ENCODE measurements around the gene PHKA1. TPM values are rescaled to one million over a fixed set of nuclear protein-coding genes. Genes with fewer than 3 reads are reported as not detected.
"Not testable (repeated sequence)": the region's sequence is repeated elsewhere in the genome, so short reads cannot be mapped to it uniquely, and the experiment has no call there.

The PHKA1 gene
- 10 to 100 TPM in 1 of 2 donors, 1 to 10 TPM in 1; 6.7 to 10.2 TPM for total RNA-seq
- polyA plus RNA-seq (2013, experiment 1 of 2) = 3.6 TPM
- 3.3 TPM for polyA plus RNA-seq (2013, experiment 2 of 2)
- long read RNA-seq, experiment 1, partial matches to known transcripts = 1 of 3 reads
- long read RNA-seq, experiment 1, other reads (novel, unspliced or antisense) = 2 of 3 reads
- long read RNA-seq, experiment 2, full-length matches to known transcripts = 9 of 20 reads
- long read RNA-seq, experiment 2, partial matches to known transcripts = 6 of 20 reads
- long read RNA-seq, experiment 2, other reads (novel, unspliced or antisense) = 5 of 20 reads
- long read RNA-seq, experiment 3, full-length matches to known transcripts = 4 of 9 reads
- long read RNA-seq, experiment 3, partial matches to known transcripts = 1 of 9 reads
- long read RNA-seq, experiment 3, other reads (novel, unspliced or antisense) = 4 of 9 reads
- long read RNA-seq, experiment 4 = 0 reads

GRCh38 chrX:72713599-72714477 is at the start of gene PHKA1:
TSS of gene PHKA1 (minus strand) at chrX:72714306. CDS start at chrX:72713880, 426 bp downstream.
- H3K4me1 Mint-ChIP-seq; H3K27ac ChIP-seq (ENCODE audit: low read depth, low read length); H3K36me3 Mint-ChIP-seq (ENCODE audit: low read depth); H3K27me3 Mint-ChIP-seq (ENCODE audit: insufficient read depth); H3K9me3 ChIP-seq (ENCODE audit: control insufficient read depth, low read length); H3K9ac ChIP-seq (ENCODE audit: extremely low read depth, low read length, poor library complexity, severe bottlenecking); H3K36me3 ChIP-seq (ENCODE audit: control insufficient read depth, insufficient read depth, low read length); H3K27me3 ChIP-seq (ENCODE audit: control insufficient read depth, insufficient read depth, low read length, poor library complexity, severe bottlenecking); H3K4me1 ChIP-seq (ENCODE audit: control insufficient read depth, insufficient read depth, low read length): not testable (repeated sequence)
- H3K4me3 ChIP-seq (ENCODE audit: low read length) = peak within 1 kb of the TSS; percentile 78
- peaks cover 36% of the 10 kb centered on the region for H3K9me3 Mint-ChIP-seq
- DNase-seq = peak; percentile 72
- H3K27ac Mint-ChIP-seq = peak within 1 kb of the TSS; percentile 39
- H3K4me3 Mint-ChIP-seq = peak within 1 kb of the TSS; percentile 60
- TF ChIP-seq CTCF (conservative IDR thresholded peaks at IDR 0.05) = peak; percentile 17
- 9% methylated on average over 78 of the region's 80 CpGs; no CpG with 5 or more reads in 1 of the 2 experiments for WGBS, 2 experiments (ENCODE audit: insufficient coverage in 1 of 2, insufficient read length in 1 of 2)

- H3K27ac Mint-ChIP-seq; H3K4me1 Mint-ChIP-seq; H3K36me3 Mint-ChIP-seq (ENCODE audit: low read depth); H3K4me3 ChIP-seq (ENCODE audit: low read length); H3K4me1 ChIP-seq (ENCODE audit: control insufficient read depth, insufficient read depth, low read length); H3K27me3 Mint-ChIP-seq (ENCODE audit: insufficient read depth); H3K4me3 Mint-ChIP-seq; DNase-seq; H3K27ac ChIP-seq (ENCODE audit: low read depth, low read length); H3K27me3 ChIP-seq (ENCODE audit: control insufficient read depth, insufficient read depth, low read length, poor library complexity, severe bottlenecking); H3K9me3 ChIP-seq (ENCODE audit: control insufficient read depth, low read length); H3K9me3 Mint-ChIP-seq; H3K9ac ChIP-seq (ENCODE audit: extremely low read depth, low read length, poor library complexity, severe bottlenecking); H3K36me3 ChIP-seq (ENCODE audit: control insufficient read depth, insufficient read depth, low read length): not testable (repeated sequence)
- no CpG with 5 or more reads among the region's 9 CpGs for WGBS, 2 experiments (ENCODE audit: insufficient coverage in 1 of 2, insufficient read length in 1 of 2)
These were observed 46.3 kb upstream of the PHKA1 start for GRCh38 chrX:72760454-72760853.

- H3K9me3 ChIP-seq (ENCODE audit: control insufficient read depth, low read length); H3K9ac ChIP-seq (ENCODE audit: extremely low read depth, low read length, poor library complexity, severe bottlenecking); H3K27ac ChIP-seq (ENCODE audit: low read depth, low read length); H3K27me3 Mint-ChIP-seq (ENCODE audit: insufficient read depth); H3K9me3 Mint-ChIP-seq; H3K36me3 ChIP-seq (ENCODE audit: control insufficient read depth, insufficient read depth, low read length); H3K36me3 Mint-ChIP-seq (ENCODE audit: low read depth); H3K4me1 Mint-ChIP-seq; H3K4me3 ChIP-seq (ENCODE audit: low read length); H3K4me1 ChIP-seq (ENCODE audit: control insufficient read depth, insufficient read depth, low read length); DNase-seq; H3K27ac Mint-ChIP-seq; H3K27me3 ChIP-seq (ENCODE audit: control insufficient read depth, insufficient read depth, low read length, poor library complexity, severe bottlenecking); H3K4me3 Mint-ChIP-seq: not testable (repeated sequence)
- WGBS, 2 experiments (ENCODE audit: insufficient coverage in 1 of 2, insufficient read length in 1 of 2) = no CpG with 5 or more reads among the region's 3 CpGs
These were observed 34.4 kb upstream of the PHKA1 start for GRCh38 chrX:72748545-72748944.

- not testable (repeated sequence) for H3K36me3 Mint-ChIP-seq (ENCODE audit: low read depth); H3K9ac ChIP-seq (ENCODE audit: extremely low read depth, low read length, poor library complexity, severe bottlenecking); H3K4me1 ChIP-seq (ENCODE audit: control insufficient read depth, insufficient read depth, low read length); H3K27me3 ChIP-seq (ENCODE audit: control insufficient read depth, insufficient read depth, low read length, poor library complexity, severe bottlenecking); H3K27ac Mint-ChIP-seq; H3K4me1 Mint-ChIP-seq; H3K27ac ChIP-seq (ENCODE audit: low read depth, low read length); H3K9me3 ChIP-seq (ENCODE audit: control insufficient read depth, low read length); H3K9me3 Mint-ChIP-seq; H3K27me3 Mint-ChIP-seq (ENCODE audit: insufficient read depth); DNase-seq; H3K4me3 Mint-ChIP-seq; H3K4me3 ChIP-seq (ENCODE audit: low read length); H3K36me3 ChIP-seq (ENCODE audit: control insufficient read depth, insufficient read depth, low read length)
- WGBS, 2 experiments (ENCODE audit: insufficient coverage in 1 of 2, insufficient read length in 1 of 2) = no CpG with 5 or more reads among the region's 7 CpGs
These were observed 31.4 kb upstream of the PHKA1 start for GRCh38 chrX:72745546-72745945.

All from endodermal cell (in vitro differentiated cells).